ENCODE results near the gene NKIRAS2. TPM values are rescaled to one million over a fixed set of nuclear protein-coding genes. Genes with fewer than 3 reads are reported as not detected.
A peak's percentile ranks its signal among the peaks of the same experiment; 100 is the strongest.

Gene NKIRAS2
- polyA plus RNA-seq, 6 donors from 2014 or later, result 25.0 to 42.1 (median 36.1) TPM

DNA sequence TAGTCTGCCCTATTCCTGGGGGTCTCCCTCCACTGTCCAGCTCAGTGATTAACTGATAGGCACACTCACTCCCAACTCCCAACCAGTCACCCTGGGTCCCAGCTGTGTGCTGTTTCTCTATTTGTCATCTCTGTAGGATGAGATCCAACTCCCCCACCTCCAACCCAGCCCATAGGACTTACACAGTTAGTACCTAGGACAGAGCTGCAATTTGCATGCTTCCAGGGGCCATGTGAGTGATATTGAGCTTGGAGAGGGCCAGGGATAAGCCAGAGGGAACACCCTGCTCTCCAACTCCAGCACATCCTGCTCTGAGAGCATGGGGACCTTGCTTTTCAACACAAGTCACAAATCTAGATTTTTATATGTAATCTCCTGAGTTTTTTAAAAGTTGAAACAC is 21.7 kb downstream of the NKIRAS2 start:
- H3K27ac Mint-ChIP-seq, result peak overlapping the region in 2 of 6 donors; percentile 39 to 46
- no peak for ATAC-seq (ENCODE audit: low read depth in 2 of 2)
- no peaks in the 10 kb centered on the region for H3K36me3 Mint-ChIP-seq
- no peak overlapping the region for H3K4me3 Mint-ChIP-seq
- DNase-seq, result no peak
- H3K4me1 Mint-ChIP-seq, result no peaks in the 10 kb centered on the region
- H3K9me3 Mint-ChIP-seq, result no peaks in the 10 kb centered on the region
- H3K27me3 Mint-ChIP-seq, result peaks cover 0 to 14% (median 10%) of the 10 kb centered on the region in 3 donors

GRCh38 chr17:42042598-42043319 is 22.9 kb downstream of the NKIRAS2 start:
- ATAC-seq (ENCODE audit: low read depth in 2 of 2) (no peak), DNase-seq (no peak)
- H3K36me3 Mint-ChIP-seq, result no peaks in the 10 kb centered on the region
- peaks cover 0 to 7% (median 6%) of the 10 kb centered on the region in 3 donors for H3K27me3 Mint-ChIP-seq
- no peaks in the 10 kb centered on the region for H3K9me3 Mint-ChIP-seq
- H3K4me3 Mint-ChIP-seq, result no peak overlapping the region
- no peaks in the 10 kb centered on the region for H3K4me1 Mint-ChIP-seq
- H3K27ac Mint-ChIP-seq, result no peak overlapping the region

DNA sequence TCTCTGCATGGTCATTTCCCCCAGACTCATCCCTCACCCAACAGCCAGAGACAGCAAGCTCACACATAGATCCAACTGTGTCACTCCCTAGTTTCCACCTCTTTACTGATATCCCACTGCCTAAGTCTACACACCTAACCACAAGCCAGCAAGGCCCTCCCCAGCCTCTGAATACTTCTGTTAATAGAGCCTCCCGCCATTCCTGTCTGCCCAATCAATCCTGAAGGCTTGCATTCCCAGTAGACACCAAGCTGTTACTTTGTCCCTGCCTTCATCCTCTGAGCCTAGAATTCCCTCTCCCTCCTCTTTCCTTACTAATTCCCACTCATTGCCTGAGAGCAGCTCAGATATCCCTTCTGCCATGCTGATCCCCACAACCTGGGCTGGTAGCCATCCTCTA is 25.8 kb downstream of the NKIRAS2 start:
- Mint-ChIP-seq H3K27ac (peak overlapping the region in 1 of 6 donors; percentile 3), H3K9me3 (no peaks in the 10 kb centered on the region), H3K4me3 (no peak overlapping the region), H3K27me3 (peaks cover 0 to 15% (median 12%) of the 10 kb centered on the region in 3 donors), H3K36me3 (no peaks in the 10 kb centered on the region), H3K4me1 (peaks cover 2 to 5% (median 5%) of the 10 kb centered on the region in 3 donors)
- no peak for ATAC-seq (ENCODE audit: low read depth in 2 of 2)
- DNase-seq, result no peak

DNA sequence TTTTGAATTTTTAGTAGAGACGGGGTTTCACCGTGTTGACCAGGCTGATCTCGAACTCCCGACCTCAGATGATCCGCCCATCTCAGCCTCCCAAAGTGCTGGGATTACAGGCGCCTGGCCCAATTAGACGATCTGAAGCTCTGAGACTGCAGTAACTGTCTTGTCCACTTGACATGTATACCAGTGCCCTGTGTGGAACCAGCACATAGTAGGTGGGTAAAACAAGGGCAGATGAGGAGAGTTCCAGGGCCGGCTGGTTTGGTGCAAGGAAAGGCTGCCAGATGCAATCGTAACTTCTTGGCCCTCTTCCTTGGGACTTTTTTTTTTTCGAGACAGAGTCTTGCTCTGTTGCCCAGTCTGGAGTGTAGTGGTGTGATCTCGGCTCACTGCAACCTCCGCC is 27.5 kb downstream of the NKIRAS2 start:
- DNase-seq, result no peak
- peaks cover 8 to 28% (median 23%) of the 10 kb centered on the region in 3 donors for H3K27me3 Mint-ChIP-seq
- no peaks in the 10 kb centered on the region for H3K36me3 Mint-ChIP-seq
- H3K4me1 Mint-ChIP-seq, result peaks cover 7 to 10% (median 10%) of the 10 kb centered on the region in 3 donors
- peak overlapping the region in 1 of 8 donors; percentile 16 for H3K4me3 Mint-ChIP-seq
- no peak for ATAC-seq (ENCODE audit: low read depth in 2 of 2)
- no peak overlapping the region for H3K27ac Mint-ChIP-seq
- H3K9me3 Mint-ChIP-seq, result no peaks in the 10 kb centered on the region

- ATAC-seq (ENCODE audit: low read depth in 2 of 2) (no peak), DNase-seq (no peak)
- Mint-ChIP-seq H3K27ac (no peak overlapping the region), H3K9me3 (no peaks in the 10 kb centered on the region), H3K27me3 (peaks cover 13 to 53% (median 45%) of the 10 kb centered on the region in 3 donors), H3K36me3 (no peaks in the 10 kb centered on the region), H3K4me3 (peak overlapping the region; percentile 70 to 91 (median 82)), H3K4me1 (peaks cover 7 to 10% (median 10%) of the 10 kb centered on the region in 3 donors)
These were observed 30.0 kb downstream of the NKIRAS2 start for GRCh38 chr17:42049834-42050392.

- ATAC-seq (ENCODE audit: low read depth in 2 of 2), result peak; percentile 81 to 83
- H3K27me3 Mint-ChIP-seq, result peaks cover 13 to 59% (median 51%) of the 10 kb centered on the region in 3 donors
- DNase-seq, result peak; percentile 50
- H3K27ac Mint-ChIP-seq, result peak within 1 kb of the TSS in 2 of 6 donors; percentile 62 to 81
- peak within 1 kb of the TSS; percentile 70 to 93 (median 88) for H3K4me3 Mint-ChIP-seq
- H3K36me3 Mint-ChIP-seq, result no peaks in the 10 kb centered on the region
- H3K4me1 Mint-ChIP-seq, result peaks cover 7 to 10% (median 10%) of the 10 kb centered on the region in 3 donors
- H3K9me3 Mint-ChIP-seq, result no peaks in the 10 kb centered on the region
These were observed 30.6 kb downstream of the NKIRAS2 start, which contains the start of gene C17orf113 for GRCh38 chr17:42050393-42051012. C17orf113 (minus strand) TSS chr17:42050601; CDS start chr17:42043376, 7,225 bp downstream.

DNA sequence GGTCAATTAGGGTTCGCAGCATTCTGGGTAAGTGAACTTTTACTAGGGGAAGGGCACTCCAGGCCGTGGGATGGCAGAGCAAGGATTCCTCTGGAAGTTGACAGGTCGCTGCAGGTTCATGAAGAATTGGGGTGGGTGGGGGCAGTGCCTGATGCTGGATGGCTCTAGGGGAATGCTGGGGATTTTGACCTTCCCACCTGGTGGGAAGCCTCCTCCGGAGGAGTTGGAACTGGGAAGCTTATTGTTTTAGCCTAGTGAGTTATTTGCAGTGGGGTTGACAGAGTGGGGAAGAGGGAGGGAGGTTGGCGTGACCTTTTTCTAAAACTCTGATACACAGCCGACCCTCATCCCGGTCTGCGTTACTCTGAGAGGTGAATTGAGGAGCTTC is 31.1 kb downstream of the NKIRAS2 start:
- Mint-ChIP-seq H3K4me3 (peak overlapping the region; percentile 58 to 93 (median 88)), H3K27me3 (peaks cover 13 to 60% (median 52%) of the 10 kb centered on the region in 3 donors), H3K36me3 (no peaks in the 10 kb centered on the region), H3K9me3 (no peaks in the 10 kb centered on the region), H3K4me1 (peaks cover 7 to 10% (median 10%) of the 10 kb centered on the region in 3 donors), H3K27ac (peak overlapping the region in 2 of 6 donors; percentile 62 to 81)
- no peak for ATAC-seq (ENCODE audit: low read depth in 2 of 2)
- no peak for DNase-seq

- ATAC-seq (ENCODE audit: low read depth in 2 of 2), result no peak
- peaks cover 0 to 5% (median 0%) of the 10 kb centered on the region in 7 donors for H3K9me3 Mint-ChIP-seq
- peak overlapping the region; percentile 27 to 92 (median 60) for H3K4me3 Mint-ChIP-seq
- DNase-seq, result no peak
- no peaks in the 10 kb centered on the region for H3K36me3 Mint-ChIP-seq
- peaks cover 13 to 60% (median 52%) of the 10 kb centered on the region in 3 donors for H3K27me3 Mint-ChIP-seq
- no peak overlapping the region for H3K27ac Mint-ChIP-seq
- peaks cover 7 to 10% (median 10%) of the 10 kb centered on the region in 3 donors for H3K4me1 Mint-ChIP-seq
These were observed 31.8 kb downstream of the NKIRAS2 start for GRCh38 chr17:42051645-42052044.

DNA sequence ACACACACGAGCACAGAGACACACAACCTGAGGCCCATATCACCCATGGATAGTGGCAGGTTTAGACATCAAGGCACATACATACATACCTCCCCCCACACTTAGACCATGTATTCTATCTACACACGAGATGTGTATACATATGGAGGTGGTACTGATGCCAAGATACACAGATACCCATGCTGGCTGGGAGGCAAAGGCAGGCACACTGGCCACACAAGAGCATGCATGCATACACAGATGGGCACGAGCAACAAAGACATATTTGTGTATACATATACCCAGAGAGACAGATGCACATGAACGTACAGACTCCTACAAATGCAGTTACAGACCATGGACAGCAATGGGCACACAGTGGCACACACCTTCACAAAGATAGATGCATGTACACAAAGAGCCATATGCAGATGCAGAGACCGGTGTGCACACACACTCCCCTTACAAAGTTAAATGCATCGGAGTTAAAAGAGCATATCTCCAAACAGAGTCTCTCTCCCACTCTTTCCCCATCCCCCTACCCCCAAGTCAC is 32.5 kb downstream of the NKIRAS2 start:
- Mint-ChIP-seq H3K4me3 (peak overlapping the region in 2 of 8 donors; percentile 22 to 58), H3K4me1 (peaks cover 7 to 10% (median 10%) of the 10 kb centered on the region in 3 donors), H3K36me3 (no peaks in the 10 kb centered on the region), H3K9me3 (peaks cover 0 to 8% (median 0%) of the 10 kb centered on the region in 7 donors), H3K27me3 (peaks cover 13 to 60% (median 52%) of the 10 kb centered on the region in 3 donors), H3K27ac (no peak overlapping the region)
- ATAC-seq (ENCODE audit: low read depth in 2 of 2), result no peak
- no peak for DNase-seq

GRCh38 chr17:42053731-42054500 is 34.0 kb downstream of the NKIRAS2 start:
- Mint-ChIP-seq H3K4me1 (peaks cover 7 to 10% (median 10%) of the 10 kb centered on the region in 3 donors), H3K27me3 (peaks cover 13 to 53% (median 43%) of the 10 kb centered on the region in 3 donors)
- no peak for ATAC-seq (ENCODE audit: low read depth in 2 of 2)

GRCh38 chr17:42055027-42055426 is 35.1 kb downstream of the NKIRAS2 start:
- Mint-ChIP-seq H3K27me3 (peaks cover 15 to 48% (median 37%) of the 10 kb centered on the region in 3 donors), H3K4me1 (peaks cover 6 to 7% (median 6%) of the 10 kb centered on the region in 3 donors), H3K27ac (peak overlapping the region in 1 of 6 donors; percentile 4), H3K36me3 (no peaks in the 10 kb centered on the region), H3K4me3 (peak overlapping the region in 1 of 8 donors; percentile 10), H3K9me3 (peaks cover 0 to 8% (median 0%) of the 10 kb centered on the region in 7 donors)
- ATAC-seq (ENCODE audit: low read depth in 2 of 2) (no peak), DNase-seq (no peak)

More at GRCh38 chr17:42053731-42054500, 34.0 kb downstream of the NKIRAS2 start:
- no peak overlapping the region for H3K4me3 Mint-ChIP-seq
- no peak for DNase-seq
- H3K36me3 Mint-ChIP-seq, result no peaks in the 10 kb centered on the region
- peaks cover 0 to 8% (median 0%) of the 10 kb centered on the region in 7 donors for H3K9me3 Mint-ChIP-seq
- H3K27ac Mint-ChIP-seq, result no peak overlapping the region

DNA sequence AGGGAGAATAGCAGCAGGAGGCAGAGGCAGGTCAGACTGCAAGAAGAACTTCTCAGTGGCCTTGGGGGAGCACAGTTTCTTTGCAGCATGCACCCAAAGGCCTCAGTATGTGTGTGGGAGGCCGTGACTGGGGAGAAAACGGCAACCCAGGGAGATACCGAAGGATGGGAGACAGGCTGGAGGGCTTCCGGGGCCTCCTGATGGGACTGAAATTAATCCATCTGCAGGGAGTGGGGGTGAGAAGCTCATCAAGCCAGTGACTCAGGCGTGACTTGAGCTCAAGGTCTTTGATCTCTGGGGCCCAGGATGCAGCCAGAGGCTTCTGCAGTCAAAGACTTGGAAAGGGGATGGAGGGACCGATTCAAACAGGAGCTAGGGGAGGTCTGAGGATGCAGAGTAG is 35.6 kb downstream of the NKIRAS2 start:
- no peak for ATAC-seq (ENCODE audit: low read depth in 2 of 2)

More for the DNA sequence above, 35.6 kb downstream of the NKIRAS2 start:
- peaks cover 0 to 8% (median 0%) of the 10 kb centered on the region in 7 donors for H3K9me3 Mint-ChIP-seq
- no peak for DNase-seq
- H3K36me3 Mint-ChIP-seq, result no peaks in the 10 kb centered on the region
- H3K27ac Mint-ChIP-seq, result no peak overlapping the region
- H3K4me1 Mint-ChIP-seq, result peaks cover 6 to 7% (median 6%) of the 10 kb centered on the region in 3 donors
- peaks cover 18 to 48% (median 37%) of the 10 kb centered on the region in 3 donors for H3K27me3 Mint-ChIP-seq
- no peak overlapping the region for H3K4me3 Mint-ChIP-seq
